CD4-positive, alpha-beta T cell treated with Interleukin-6 for 4 hours (primary cell): ENCODE results near the gene LPIN3.

ENCODE experiments used
- DNase-seq: peaks from one replicate; pipeline ENCODE4 v3.0.0-alpha.2; 2020; ENCODE audit warnings: mixed read lengths

LPIN3 gene

GRCh38 chr20:41352106-41352505, 11.5 kb downstream of the LPIN3 start:
- DNase-seq = no peak

GRCh38 chr20:41352666-41353065, 12.0 kb downstream of the LPIN3 start:
- DNase-seq = no peak

DNA sequence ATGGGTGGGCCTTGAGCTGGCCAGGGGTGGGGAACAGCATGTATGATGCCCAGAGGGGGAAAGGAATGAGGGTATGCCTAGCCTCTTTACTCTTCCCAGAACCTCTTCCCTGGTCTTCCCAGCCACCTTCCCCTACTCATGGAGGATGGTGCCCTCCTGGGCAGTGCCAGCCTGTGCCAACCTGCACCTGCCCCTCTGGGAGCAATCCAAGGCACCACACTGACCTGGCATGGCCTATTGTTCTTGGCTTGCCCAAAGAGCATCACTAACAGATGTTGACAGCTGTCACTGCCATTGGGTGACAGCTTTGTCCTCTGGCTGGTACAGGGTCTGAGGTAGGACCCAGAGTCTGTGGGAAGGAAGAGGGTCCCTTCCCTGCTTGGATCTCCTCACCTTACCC, 12.9 kb downstream of the LPIN3 start:
- DNase-seq = no peak

GRCh38 chr20:41355192-41355591, 14.6 kb downstream of the LPIN3 start:
- no peak for DNase-seq

- DNase-seq = no peak
These were observed 15.1 kb downstream of the LPIN3 start for GRCh38 chr20:41355598-41356203.

- DNase-seq = no peak
These were observed 16.3 kb downstream of the LPIN3 start for GRCh38 chr20:41356951-41357350.

- DNase-seq = no peak
These were observed 17.0 kb downstream of the LPIN3 start for GRCh38 chr20:41357424-41358163.

- no peak for DNase-seq
These were observed 17.6 kb downstream of the LPIN3 start for GRCh38 chr20:41358230-41358629.

DNA sequence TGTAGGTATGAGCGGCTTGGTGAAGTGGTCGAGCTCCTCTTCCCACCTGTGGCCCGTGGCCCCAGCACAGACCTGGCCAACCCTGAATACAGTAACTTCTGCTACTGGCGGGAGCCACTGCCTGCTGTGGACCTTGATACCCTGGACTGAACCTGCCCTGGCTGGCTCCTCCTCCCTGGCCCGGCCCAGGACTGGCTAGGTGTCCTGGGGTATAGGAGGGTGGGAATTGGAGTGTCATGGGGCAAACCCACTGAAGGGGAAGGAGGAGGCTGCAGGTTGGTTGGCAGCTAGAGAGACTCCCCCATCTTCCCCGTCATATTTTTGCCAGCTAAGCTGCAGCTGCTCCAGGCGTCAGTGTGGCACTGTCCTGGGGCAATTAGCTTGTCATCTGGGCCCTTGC, 18.1 kb downstream of the LPIN3 start:
- DNase-seq = no peak

DNA sequence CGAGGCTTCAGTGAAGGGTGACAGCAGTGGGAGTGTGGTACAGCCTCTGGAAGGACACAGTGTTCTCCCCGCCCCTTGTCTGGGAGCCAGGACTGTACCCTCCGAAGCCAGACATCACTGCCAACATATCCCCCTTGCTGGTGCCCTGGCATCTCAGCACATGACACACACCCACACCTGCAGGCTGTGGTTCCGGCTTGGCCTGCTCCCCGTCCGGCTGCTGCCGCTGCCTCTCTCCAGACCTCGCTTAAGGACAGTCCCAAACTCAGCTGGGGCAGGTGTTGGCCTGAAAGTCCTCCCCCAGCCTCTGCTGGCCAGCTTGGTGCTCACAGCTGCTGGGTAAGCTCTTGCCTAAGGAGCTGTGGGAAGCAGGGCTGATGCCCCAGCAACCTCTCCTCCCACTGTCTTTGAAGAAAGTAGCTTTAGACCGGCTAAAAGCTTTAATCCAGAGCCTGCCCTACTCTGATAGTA, 19.0 kb downstream of the LPIN3 start:
- no peak for DNase-seq

GRCh38 chr20:41360831-41361756, 20.5 kb downstream of the LPIN3 start:
- DNase-seq = no peak

DNA sequence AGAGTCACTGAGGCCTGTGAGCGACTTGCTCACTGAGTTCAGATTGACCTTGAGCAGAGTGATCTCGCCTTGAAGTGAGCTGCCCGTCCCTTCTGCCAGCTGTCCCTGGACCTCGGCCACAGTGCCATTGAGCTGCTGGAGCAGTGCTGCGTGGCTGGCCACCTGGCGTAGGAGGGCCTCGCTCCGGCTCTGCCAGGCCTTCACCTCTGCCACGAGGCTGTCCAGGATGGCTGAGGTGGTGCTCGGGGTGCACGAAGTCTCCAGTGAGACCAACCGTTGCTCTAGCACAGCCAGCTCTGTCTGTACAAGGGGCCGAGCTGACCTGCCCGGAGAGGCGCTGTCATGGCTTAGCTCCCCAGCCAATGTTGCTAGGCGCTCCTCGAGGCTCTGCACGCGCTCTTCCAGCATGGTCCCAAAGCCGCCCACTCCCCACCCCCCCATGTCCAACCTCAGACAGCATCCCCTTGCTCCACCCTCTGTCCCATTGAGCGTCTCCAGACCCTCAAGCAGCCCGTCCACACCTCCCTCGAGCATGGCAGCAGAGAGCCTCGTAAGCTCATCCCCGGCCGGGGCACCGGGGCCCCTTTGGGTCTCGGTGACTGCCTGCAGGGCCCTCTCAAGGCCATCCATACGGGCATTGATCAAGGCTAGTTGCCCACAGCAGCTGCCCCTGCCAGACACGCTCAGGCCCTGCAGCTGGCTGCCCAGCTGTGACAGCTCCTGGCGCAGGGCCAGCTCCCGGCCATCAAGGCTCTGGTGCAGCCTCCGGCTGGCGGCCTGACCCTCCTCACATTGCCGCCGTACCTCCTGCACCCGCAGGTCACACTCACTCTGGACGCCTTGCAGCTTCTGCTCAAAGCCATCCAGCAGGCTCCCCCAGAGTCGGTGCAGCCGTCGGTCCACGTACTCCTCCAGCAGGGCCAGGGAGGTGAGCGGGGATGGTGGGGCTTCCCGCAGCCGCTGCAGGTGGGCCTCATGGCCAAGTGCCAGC, 21.4 kb downstream of the LPIN3 start:
- no peak for DNase-seq

- DNase-seq = no peak
These were observed 22.1 kb downstream of the LPIN3 start for GRCh38 chr20:41362748-41363140.

GRCh38 chr20:41363601-41364000, 23.0 kb downstream of the LPIN3 start:
- DNase-seq = no peak

- DNase-seq = no peak
These were observed 23.7 kb downstream of the LPIN3 start for GRCh38 chr20:41364236-41364855.

- no peak for DNase-seq
These were observed 24.5 kb downstream of the LPIN3 start for GRCh38 chr20:41364967-41365765.

DNA sequence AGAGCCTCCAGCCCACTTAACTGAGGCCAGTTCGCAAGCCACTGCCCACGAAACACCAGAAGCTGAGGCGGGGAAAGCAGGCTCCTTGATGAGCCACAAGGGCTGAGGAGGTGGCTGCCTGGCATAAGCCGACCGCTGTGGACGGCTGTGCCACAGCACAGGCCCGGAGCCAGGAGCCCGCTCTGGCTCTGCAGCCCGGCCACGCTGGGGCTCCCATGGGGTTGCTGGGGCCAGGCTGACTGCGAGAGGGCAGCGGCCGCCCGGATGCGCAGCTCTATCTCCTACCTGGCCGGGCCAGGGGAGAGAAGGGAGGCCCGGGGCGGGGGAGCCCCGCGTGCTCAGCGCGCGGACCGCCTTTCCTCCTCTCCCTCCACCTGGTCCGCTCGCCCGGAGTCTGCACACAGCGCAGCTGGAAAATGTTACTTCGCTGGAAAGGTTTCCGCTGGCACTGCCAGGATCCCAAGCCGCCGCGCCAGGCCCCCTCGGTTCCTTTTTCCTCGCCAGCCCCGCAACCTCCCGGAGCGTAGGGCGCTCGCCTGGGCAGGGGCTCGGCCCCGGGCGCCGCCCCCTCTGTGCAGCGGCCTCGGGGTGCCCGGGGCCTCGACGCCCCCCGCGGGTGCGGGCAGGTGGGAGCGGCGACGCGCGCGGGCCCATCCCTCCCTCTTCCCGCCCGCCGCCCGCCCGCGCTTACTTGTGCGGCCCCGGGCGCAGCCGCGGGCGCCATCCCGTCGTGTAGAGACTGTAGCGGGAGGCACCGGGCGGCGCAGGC, 25.3 kb downstream of the LPIN3 start:
- DNase-seq = no peak

GRCh38 chr20:41366546-41367392, 26.1 kb downstream of the LPIN3 start, which contains the start of gene EMILIN3:
Gene EMILIN3 (minus strand): TSS chr20:41366818. CDS start chr20:41366634, 184 bp downstream.
- no peak for DNase-seq

DNA sequence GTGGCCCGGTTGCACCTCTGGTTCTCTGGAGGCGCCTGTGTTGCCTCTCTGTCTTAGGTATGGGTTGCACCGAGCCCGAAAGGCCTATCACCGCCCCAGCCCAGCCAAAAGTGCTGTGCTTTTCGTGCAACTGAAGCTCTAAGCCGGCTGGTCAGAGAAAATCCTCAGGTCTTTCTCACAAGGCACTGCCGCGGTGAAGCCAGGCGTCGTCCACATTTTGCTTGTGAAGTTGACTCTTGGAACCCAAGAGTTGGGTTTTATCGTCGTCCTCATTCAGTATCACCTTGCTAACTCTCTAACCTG, 26.7 kb downstream of the LPIN3 start:
- no peak for DNase-seq
